T1000 (cell line): ENCODE data around the gene INTS13.
"Not testable (repeated sequence)": the region's sequence is repeated elsewhere in the genome, so short reads cannot be mapped to it uniquely, and the experiment has no call there.

Experiments
- DNase-seq: peaks from one replicate; lab custom pipeline; 2025; ENCODE audit warnings: mixed read lengths; lab: John Stamatoyannopoulos, UW

INTS13 gene

DNA sequence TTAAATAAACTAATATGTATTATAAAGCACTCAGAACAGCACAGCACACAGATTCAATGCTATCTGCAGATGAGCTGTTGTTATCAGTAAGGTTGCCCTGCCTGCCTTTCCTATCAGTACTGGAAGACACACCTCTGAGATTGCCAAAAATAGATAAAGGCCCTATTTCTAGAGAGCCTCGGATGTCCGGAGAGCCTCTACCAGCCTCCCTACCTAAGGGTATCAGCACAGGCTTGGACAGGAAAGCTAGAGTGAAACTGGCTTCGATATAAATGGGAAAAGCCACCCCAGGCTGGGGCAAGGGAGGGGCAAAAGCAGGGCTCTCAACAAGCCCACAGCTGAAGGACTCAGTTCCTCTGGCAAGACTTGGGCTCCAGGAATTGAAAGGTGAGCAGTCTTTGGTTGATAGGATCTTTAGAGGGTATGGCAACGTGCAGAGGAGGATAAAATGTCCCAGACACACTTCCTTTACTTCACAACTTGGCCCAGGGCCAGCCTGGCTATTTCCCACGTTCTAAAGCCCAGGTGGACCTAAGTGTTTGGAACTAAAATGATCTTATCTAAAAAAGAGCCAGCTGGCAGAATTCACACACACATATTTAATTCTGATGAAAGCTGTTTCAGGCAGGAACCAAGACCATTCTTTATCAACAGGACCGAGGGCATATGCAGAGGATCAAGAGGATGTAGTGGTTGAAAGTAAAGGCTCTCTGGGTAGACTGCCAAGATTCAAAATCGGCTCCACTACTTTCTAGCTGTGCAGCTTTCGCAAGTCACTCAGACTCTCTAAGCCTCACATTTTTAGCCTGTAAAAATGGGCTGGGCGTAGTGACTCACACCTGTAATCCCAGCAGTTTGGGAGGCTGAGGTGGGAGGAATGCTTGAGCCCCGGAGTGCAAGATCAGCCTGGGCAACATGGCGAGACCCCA, 67.0 kb downstream of the INTS13 start:
- no peak for DNase-seq

DNA sequence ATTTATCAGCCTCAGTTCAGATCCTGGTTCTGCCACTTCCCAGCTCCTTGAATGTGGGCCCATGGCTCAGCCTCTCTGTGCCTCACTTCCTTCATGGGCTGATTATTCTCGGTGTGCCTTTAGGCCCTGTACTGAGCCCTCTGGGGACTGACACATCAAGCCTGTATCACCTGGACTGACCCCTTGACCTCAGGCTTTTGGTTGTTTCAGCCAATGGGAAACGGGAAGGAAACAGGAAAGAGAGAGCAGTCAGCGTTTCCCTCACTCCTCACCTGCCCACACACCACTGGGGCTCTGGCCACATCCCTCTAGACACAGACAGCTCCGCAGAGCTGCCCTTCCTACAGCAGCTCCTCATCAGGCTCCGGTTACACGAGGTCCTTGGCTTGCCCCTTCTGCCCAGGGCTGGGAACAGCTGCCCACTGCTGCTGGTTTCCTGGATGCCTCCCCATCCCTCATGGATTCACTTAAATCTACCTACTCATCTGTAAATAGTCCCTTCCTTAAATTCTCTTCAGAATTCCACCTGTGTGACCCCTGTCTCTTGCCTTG, 67.8 kb downstream of the INTS13 start:
- no peak for DNase-seq

DNA sequence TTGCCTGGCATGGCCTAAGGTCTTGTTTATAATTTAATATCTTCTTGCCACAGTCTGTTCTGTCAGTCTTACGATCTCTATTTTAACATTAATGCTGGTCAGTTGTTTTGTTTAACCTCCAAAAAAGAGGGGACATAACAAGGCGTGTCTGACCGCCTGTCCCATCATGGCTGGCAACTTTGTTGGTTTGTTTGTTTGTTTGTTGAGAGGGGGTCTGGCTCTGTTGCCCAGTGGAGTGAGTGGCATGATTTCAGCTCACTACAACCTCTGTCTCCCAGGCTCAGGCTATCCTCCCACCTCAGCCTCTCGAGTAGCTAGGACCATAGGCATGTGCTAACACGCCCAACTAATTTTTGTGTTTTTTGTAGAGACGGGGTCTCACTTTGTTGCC, 68.7 kb downstream of the INTS13 start:
- DNase-seq = no peak

DNA sequence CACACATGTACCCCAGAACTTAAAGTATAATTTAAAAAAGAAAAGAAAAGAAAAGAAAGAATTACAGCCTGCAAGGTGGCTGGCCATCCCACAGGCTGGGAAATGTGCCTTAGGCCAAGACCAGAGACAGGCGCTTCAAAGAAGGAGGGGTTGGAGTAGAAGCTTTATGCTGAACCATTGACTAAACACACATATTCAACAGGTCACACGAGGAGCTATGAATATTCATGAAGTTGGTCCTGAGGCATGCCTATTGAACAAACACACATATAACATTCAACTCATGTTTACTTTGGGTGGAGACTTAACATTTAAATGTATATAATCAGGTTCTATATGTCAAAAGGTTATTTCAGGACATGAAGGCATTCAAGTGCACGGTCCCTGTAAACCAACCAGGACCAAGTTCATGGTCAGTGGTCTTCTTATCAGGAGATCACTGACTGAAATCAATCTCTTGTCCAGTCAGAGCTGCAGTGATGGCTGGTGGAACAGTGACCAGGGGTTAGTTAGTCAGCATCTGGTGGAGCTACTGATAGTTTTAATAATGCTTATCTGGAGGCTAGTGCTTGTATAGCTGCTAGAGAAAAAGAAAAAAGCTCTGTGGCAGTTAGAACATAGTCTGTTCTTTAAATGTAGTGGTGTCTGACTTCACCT, 69.2 kb downstream of the INTS13 start:
- DNase-seq = no peak

DNA sequence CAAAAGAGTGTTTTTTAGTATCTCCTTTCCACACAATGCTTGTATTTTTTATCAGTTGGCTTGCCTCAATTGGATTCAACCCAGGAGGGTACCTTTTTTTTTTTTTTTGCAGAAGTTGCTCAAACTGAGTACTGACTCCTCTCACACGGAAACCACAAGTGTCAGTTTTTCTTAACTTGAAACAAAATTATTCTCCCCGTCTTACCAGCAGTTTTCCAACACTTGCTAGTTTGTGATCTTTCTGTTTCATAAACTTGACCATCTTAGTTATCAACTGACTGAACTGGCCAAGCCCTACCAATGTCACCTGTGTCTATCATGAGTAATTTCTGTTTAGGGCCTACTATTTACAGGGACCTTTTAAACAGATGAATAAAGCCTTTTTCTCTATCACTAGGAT, 70.7 kb downstream of the INTS13 start:
- DNase-seq = no peak

DNA sequence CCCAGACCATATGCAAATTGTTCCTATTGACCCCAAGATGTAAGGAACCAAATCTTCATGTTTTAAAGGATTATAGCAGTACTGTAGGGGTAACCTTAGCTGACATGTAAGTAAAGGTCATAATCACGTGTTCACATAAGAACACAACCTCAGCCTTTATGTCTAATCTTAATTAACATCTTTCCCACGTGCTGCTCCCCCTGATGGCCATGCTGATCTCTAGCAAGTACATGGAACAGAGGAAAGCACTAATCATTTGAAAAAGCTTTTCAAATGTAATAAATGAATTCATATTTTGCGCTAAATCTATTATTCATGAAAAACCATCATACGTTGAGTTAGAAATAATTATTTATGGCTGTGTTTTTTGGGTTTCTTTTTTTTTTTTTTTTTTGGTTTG, 74.3 kb downstream of the INTS13 start:
- DNase-seq = no peak

DNA sequence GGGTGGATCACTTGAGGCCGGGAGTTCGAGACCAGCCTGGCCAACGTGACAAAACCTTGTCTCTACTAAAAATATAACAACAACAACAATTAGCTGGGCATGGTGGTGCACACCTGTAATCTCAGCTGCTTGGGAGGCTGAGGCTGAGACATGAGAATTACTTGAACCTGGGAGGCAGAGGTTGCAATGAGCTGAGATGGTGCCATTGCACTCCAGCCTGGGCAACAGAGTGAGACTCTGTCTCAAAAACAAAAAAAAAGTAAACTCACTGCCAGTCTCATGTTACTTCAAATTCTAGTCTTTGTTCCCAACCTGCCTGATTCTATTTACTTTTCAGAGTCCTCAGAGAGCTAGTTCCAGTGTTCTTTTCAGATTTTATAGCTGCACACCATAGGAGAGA, 75.0 kb downstream of the INTS13 start:
- DNase-seq = not testable (repeated sequence)

DNA sequence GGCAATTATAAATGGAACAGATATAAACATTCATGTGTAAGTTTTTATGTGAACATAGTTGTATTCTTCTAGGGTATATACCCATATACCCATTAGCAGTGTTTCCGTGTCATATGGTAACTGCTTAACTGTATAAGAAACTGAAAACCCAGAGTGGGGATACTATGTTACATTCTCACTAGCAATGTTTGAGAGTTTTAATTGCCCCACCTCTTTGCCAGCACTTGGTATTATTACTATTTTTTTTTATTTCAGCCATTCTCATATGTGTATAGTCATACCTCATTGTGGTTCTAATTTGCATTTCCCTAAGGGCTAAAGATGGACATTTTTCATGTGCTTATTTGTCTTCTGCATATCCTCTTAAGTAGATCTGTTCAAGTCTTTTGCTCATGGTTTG, 76.1 kb downstream of the INTS13 start:
- no peak for DNase-seq

DNA sequence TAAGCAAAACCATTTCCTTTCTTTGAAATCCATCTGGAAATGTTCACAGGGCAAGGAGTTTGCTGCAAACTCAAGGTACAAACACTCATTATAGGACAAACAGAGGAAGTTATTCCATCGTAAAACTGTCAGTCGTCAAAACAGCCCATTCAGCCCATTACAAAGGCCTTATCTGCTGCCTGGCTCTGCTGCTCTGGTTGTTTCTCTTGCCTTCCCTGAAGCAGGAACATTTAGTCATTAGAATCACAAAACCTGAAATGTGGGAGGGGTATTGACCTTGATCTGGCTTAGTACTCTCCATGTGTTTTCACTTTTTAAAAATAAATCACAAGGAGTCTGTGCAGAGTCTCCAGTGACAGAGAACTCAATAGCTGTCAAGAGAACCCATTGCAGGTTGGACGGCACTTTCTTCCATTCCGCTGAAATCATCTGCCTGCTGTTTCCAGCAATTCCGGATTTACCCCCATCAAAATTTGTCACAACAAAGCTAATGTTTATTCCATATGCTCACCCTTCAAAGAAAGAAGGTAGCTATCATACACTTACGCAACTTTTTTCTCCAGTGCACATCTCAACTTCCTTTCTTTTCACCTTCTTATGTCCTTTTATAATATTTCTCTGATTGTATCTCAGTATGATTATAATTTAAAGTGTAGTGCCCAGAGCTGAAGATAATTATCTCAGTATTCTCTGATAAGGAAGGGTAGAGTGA, 80.2 kb downstream of the INTS13 start:
- DNase-seq = no peak

DNA sequence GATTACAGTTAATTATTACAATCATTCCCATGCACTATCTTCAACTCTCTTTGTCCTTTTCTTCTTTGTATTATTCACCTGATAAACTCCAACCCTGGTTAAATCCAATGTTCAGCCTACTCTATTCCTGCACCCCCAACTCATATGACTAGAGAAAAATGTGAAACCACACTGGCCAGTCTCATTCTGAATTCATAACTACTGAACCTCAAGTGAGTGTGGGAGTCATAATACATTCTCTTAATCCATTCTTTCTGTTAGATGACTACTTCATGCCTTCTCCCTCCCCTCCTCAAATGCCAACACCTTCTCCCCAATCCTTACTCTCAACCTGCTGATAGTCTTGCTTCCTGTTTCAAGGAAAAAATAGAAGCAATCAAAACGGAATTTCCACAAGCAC, 82.4 kb downstream of the INTS13 start:
- no peak for DNase-seq
